CD14-positive monocyte (primary cell): ENCODE results near the gene SLC26A11. TPM values are rescaled to one million over a fixed set of nuclear protein-coding genes. Genes with fewer than 3 reads are reported as not detected.

ENCODE experiments used
- DNase-seq, 3 donors: peaks; one replicate each; pipeline ENCODE4 v3.0.0-alpha.2; 2011 to 2022
- H2AFZ ChIP-seq: 2 replicates; pipeline ENCODE4 v1.6.0; 2012; ENCODE audit warnings: mild to moderate bottlenecking, low read depth, low read length, inconsistent platforms; ENCODE audit not compliant: insufficient read depth, poor library complexity, severe bottlenecking
- H3K27ac ChIP-seq, 2 donors: 1 replicate in 1 of 2; 2 replicates in 1 of 2; pipeline ENCODE4 v1.5.1; 2012 to 2013; ENCODE audit warnings: low read length in 2 of 2, control low read depth in 1 of 2, inconsistent platforms in 1 of 2, low read depth in 1 of 2, mild to moderate bottlenecking in 1 of 2
- H3K27me3 ChIP-seq, 2 donors: one replicate each; pipeline versions ENCODE4 v1.6.0 to v1.6.1; 2011 to 2013; ENCODE audit warnings: low read length in 2 of 2; ENCODE audit not compliant: control insufficient read depth in 2 of 2, insufficient read depth in 2 of 2
- H3K36me3 ChIP-seq, 2 donors: replicated peaks in 1 of 2; 1 replicate in 1 of 2; 2 replicates in 1 of 2; pipeline versions ENCODE4 v1.5.1 to v1.6.1; 2012 to 2013; ENCODE audit warnings: low read length in 2 of 2, control low read depth in 1 of 2, inconsistent platforms in 1 of 2, mild to moderate bottlenecking in 1 of 2; ENCODE audit not compliant: insufficient read depth in 2 of 2, control insufficient read depth in 1 of 2
- H3K4me1 ChIP-seq, 2 donors: 1 replicate in 1 of 2; 2 replicates in 1 of 2; pipeline versions ENCODE4 v1.5.1 to v1.6.1; 2012 to 2013; ENCODE audit warnings: low read length in 2 of 2, control low read depth in 1 of 2, inconsistent platforms in 1 of 2, mild to moderate bottlenecking in 1 of 2, moderate library complexity in 1 of 2; ENCODE audit not compliant: insufficient read depth in 2 of 2, control insufficient read depth in 1 of 2
- H3K4me2 ChIP-seq: replicated peaks from 2 replicates; pipeline ENCODE3; 2012; ENCODE audit warnings: low read length, moderate library complexity, mild to moderate bottlenecking; ENCODE audit not compliant: poor library complexity, severe bottlenecking; ENCODE audit errors: extremely low read depth
- H3K4me3 ChIP-seq, 3 experiments: fragments of 200-600 bp in 1 of 3; sonication (generic) in 1 of 3; replicated peaks in 1 of 3; 1 replicate in 2 of 3; 2 replicates in 1 of 3; pipeline ENCODE4 v1.5.1; 2011 to 2013; ENCODE audit warnings: low read length in 3 of 3, mild to moderate bottlenecking in 3 of 3, control low read depth in 2 of 3, low read depth in 2 of 3, inconsistent platforms in 1 of 3, moderate library complexity in 1 of 3
- H3K79me2 ChIP-seq: 2 replicates; pipeline ENCODE4 v1.6.0; 2012; ENCODE audit warnings: mild to moderate bottlenecking, control low read depth, inconsistent platforms, low read length, moderate library complexity; ENCODE audit not compliant: insufficient read depth
- H3K9ac ChIP-seq: 2 replicates; pipeline ENCODE4 v1.6.0; 2017; ENCODE audit warnings: low read length, mild to moderate bottlenecking; ENCODE audit not compliant: insufficient read depth, poor library complexity, severe bottlenecking
- H3K9me3 ChIP-seq, 2 donors: replicated peaks in 1 of 2; 1 replicate in 1 of 2; 2 replicates in 1 of 2; pipeline versions ENCODE4 v1.5.1 to v1.6.1; 2012 to 2013; ENCODE audit warnings: low read length in 2 of 2, control low read depth in 1 of 2; ENCODE audit not compliant: control insufficient read depth in 1 of 2, insufficient read depth in 1 of 2
- H4K20me1 ChIP-seq: 2 replicates; pipeline ENCODE4 v1.6.0; 2012; ENCODE audit warnings: mild to moderate bottlenecking, low read length, control low read depth, moderate library complexity; ENCODE audit not compliant: insufficient read depth
- H3K27ac Mint-ChIP-seq, 7 donors: one replicate each; pipeline ENCODE4 v1.8.0; 2020; ENCODE audit warnings: mild to moderate bottlenecking in 7 of 7, mixed read lengths in 7 of 7, moderate library complexity in 6 of 7, inconsistent platforms in 2 of 7
- H3K27me3 Mint-ChIP-seq, 3 donors: one replicate each; pipeline ENCODE4 v1.8.0; 2021 to 2022; ENCODE audit warnings: low read depth in 3 of 3, mild to moderate bottlenecking in 3 of 3, mixed read lengths in 3 of 3, moderate library complexity in 3 of 3, inconsistent platforms in 1 of 3
- H3K36me3 Mint-ChIP-seq, 2 donors: one replicate each; pipeline ENCODE4 v1.8.0; 2020; ENCODE audit warnings: mixed read lengths in 2 of 2, inconsistent platforms in 1 of 2, mild to moderate bottlenecking in 1 of 2
- H3K4me1 Mint-ChIP-seq: one replicate; pipeline ENCODE4 v1.8.0; 2020; ENCODE audit warnings: mild to moderate bottlenecking, mixed read lengths
- H3K4me3 Mint-ChIP-seq, 2 donors: one replicate each; pipeline ENCODE4 v1.8.0; 2020; ENCODE audit warnings: mild to moderate bottlenecking in 2 of 2, mixed read lengths in 2 of 2, moderate library complexity in 1 of 2
- H3K9me3 Mint-ChIP-seq, 7 donors: one replicate each; pipeline ENCODE4 v1.8.0; 2020 to 2022; ENCODE audit warnings: mixed read lengths in 7 of 7, mild to moderate bottlenecking in 6 of 7, moderate library complexity in 6 of 7, inconsistent platforms in 2 of 7
- CTCF ChIP-seq: fragments of 200-600 bp; IDR thresholded peaks from one replicate; pipeline ENCODE4 v1.8.0; 2022; ENCODE audit warnings: antibody characterized with exemption, mild to moderate bottlenecking
- WGBS: methylation state at CpG from one replicate; pipeline ENCODE4 v1.1.5; 2013; ENCODE audit warnings: missing lambda C conversion rate; ENCODE audit not compliant: insufficient coverage; 5-methylcytosine and 5-hydroxymethylcytosine counted together
- intact Hi-C, 2 donors: fragments of 100-400 bp; cut with micrococcal nuclease; formaldehyde crosslinking; loops; one replicate each; pipeline versions ENCODE4 v1.15.0 to v1.15.1; 2023
- polyA plus RNA-seq, 3 donors: library from polyadenylated mRNA; depleted of rRNA in 1 of 3; unstranded in 2 of 3; stranded (reverse) in 1 of 3; fragments of 300-500 nt in 2 of 3; fragments of >200 nt in 1 of 3; fragmentation: Illumina TruSeq in 2 of 3; gene quantifications; 1 replicate in 2 of 3; 2 replicates in 1 of 3; pipeline ENCODE4 v1.2.3, GENCODE V29; 2012 to 2021

The SLC26A11 gene
- polyA plus RNA-seq, 3 donors: 1.8 to 29.7 (median 2.6) TPM

- 99% methylated on average over 16 of the region's 17 CpGs for WGBS
- no peaks in the 10 kb centered on the region for H3K4me1 ChIP-seq
- H3K27me3 Mint-ChIP-seq: peaks cover 0 to 13% (median 8%) of the 10 kb centered on the region in 3 donors
These were observed 27.3 kb downstream of the SLC26A11 start for GRCh38 chr17:80247561-80247960.

GRCh38 chr17:80248001-80248893 is 28.0 kb downstream of the SLC26A11 start:
- peaks cover 3% of the 10 kb centered on the region for H3K4me1 Mint-ChIP-seq
- H3K27me3 Mint-ChIP-seq: peaks cover 0 to 13% (median 9%) of the 10 kb centered on the region in 3 donors
- no peaks in the 10 kb centered on the region for H3K36me3 ChIP-seq
- no peaks in the 10 kb centered on the region for H4K20me1 ChIP-seq
- H3K4me2 ChIP-seq: no peak overlapping the region
- no peaks in the 10 kb centered on the region for H3K4me1 ChIP-seq
- H3K4me3 Mint-ChIP-seq: no peak overlapping the region
- peaks cover 0 to 11% of the 10 kb centered on the region in 2 donors for H3K36me3 Mint-ChIP-seq
- no peak for TF ChIP-seq CTCF
- H3K27me3 ChIP-seq: no peaks in the 10 kb centered on the region
- H3K9me3 ChIP-seq: no peaks in the 10 kb centered on the region
- H3K9me3 Mint-ChIP-seq: peaks cover 0 to 2% (median 0%) of the 10 kb centered on the region in 7 donors
- H3K9ac ChIP-seq: no peak overlapping the region
- no peak overlapping the region for H3K4me3 ChIP-seq
- H2AFZ ChIP-seq: no peak overlapping the region
- intact Hi-C loops: no loop called here
- no peaks in the 10 kb centered on the region for H3K79me2 ChIP-seq
- 94% methylated on average over 19 of the region's 23 CpGs for WGBS
- no peak overlapping the region for H3K27ac Mint-ChIP-seq
- no peak for DNase-seq
- H3K27ac ChIP-seq: no peak overlapping the region

More at GRCh38 chr17:80247561-80247960, 27.3 kb downstream of the SLC26A11 start:
- H3K36me3 Mint-ChIP-seq: peaks cover 0 to 11% of the 10 kb centered on the region in 2 donors
- Histone ChIP-seq H3K79me2 (no peaks in the 10 kb centered on the region), H2AFZ (no peak overlapping the region), H3K9ac (no peak overlapping the region), H3K4me3 (no peak overlapping the region), H3K9me3 (no peaks in the 10 kb centered on the region), H3K27ac (no peak overlapping the region), H3K4me2 (no peak overlapping the region), H4K20me1 (no peaks in the 10 kb centered on the region), H3K36me3 (no peaks in the 10 kb centered on the region), H3K27me3 (no peaks in the 10 kb centered on the region)
- peaks cover 0 to 2% (median 0%) of the 10 kb centered on the region in 7 donors for H3K9me3 Mint-ChIP-seq
- no peak overlapping the region for H3K27ac Mint-ChIP-seq
- no peak for DNase-seq
- TF ChIP-seq CTCF: no peak
- intact Hi-C loops: no loop called here
- H3K4me1 Mint-ChIP-seq: no peaks in the 10 kb centered on the region
- no peak overlapping the region for H3K4me3 Mint-ChIP-seq
